ENCODE measurements around the gene WASF2. TPM values are rescaled to one million over a fixed set of nuclear protein-coding genes. Genes with fewer than 3 reads are reported as not detected.

WASF2 gene
- total RNA-seq, 1 donor from 2014 or later: 25.6 TPM

- H3K27me3 ChIP-seq (ENCODE audit: control insufficient read depth in 3 of 3, insufficient read depth in 3 of 3, low read length in 3 of 3): no peaks in the 10 kb centered on the region
Measured at GRCh38 chr1:27499142-27499541, 9.2 kb upstream of the WASF2 start.

GRCh38 chr1:27496604-27497155 lies 6.7 kb upstream of the WASF2 start:
- no peak overlapping the region for H3K4me3 ChIP-seq (ENCODE audit: low read length in 3 of 3)
- H3K27ac ChIP-seq (ENCODE audit: low read depth, low read length): no peak overlapping the region
- peak overlapping the region in 1 of 3 donors; percentile 25 for H3K9ac ChIP-seq (ENCODE audit: low read depth in 1 of 3, low read length in 3 of 3)

More at GRCh38 chr1:27499142-27499541, 9.2 kb upstream of the WASF2 start:
- no peaks in the 10 kb centered on the region for H3K36me3 ChIP-seq (ENCODE audit: control insufficient read depth in 3 of 3, insufficient read depth in 3 of 3, low read length in 3 of 3)
- H3K27ac ChIP-seq (ENCODE audit: low read depth, low read length): no peak overlapping the region
- H3K4me1 ChIP-seq (ENCODE audit: control insufficient read depth in 3 of 3, insufficient read depth in 3 of 3, low read length in 3 of 3): peaks cover 11 to 13% (median 12%) of the 10 kb centered on the region in 3 donors
- no peaks in the 10 kb centered on the region for H3K9me3 ChIP-seq (ENCODE audit: control insufficient read depth in 3 of 3, low read length in 3 of 3)
- no peak overlapping the region for H3K9ac ChIP-seq (ENCODE audit: low read depth in 1 of 3, low read length in 3 of 3)
- no peak overlapping the region for H3K4me3 ChIP-seq (ENCODE audit: low read length in 3 of 3)

GRCh38 chr1:27492796-27493195 lies 2.8 kb upstream of the WASF2 start:
- peaks cover 27 to 32% (median 29%) of the 10 kb centered on the region in 3 donors for H3K4me1 ChIP-seq (ENCODE audit: control insufficient read depth in 3 of 3, insufficient read depth in 3 of 3, low read length in 3 of 3)
- H3K9ac ChIP-seq (ENCODE audit: low read depth in 1 of 3, low read length in 3 of 3): peak overlapping the region in 1 of 3 donors; percentile 70
- H3K4me3 ChIP-seq (ENCODE audit: low read length in 3 of 3): no peak overlapping the region
- H3K9me3 ChIP-seq (ENCODE audit: control insufficient read depth in 3 of 3, low read length in 3 of 3): no peaks in the 10 kb centered on the region
- H3K27ac ChIP-seq (ENCODE audit: low read depth, low read length): peak overlapping the region; percentile 99
- H3K27me3 ChIP-seq (ENCODE audit: control insufficient read depth in 3 of 3, insufficient read depth in 3 of 3, low read length in 3 of 3): no peaks in the 10 kb centered on the region
- no peaks in the 10 kb centered on the region for H3K36me3 ChIP-seq (ENCODE audit: control insufficient read depth in 3 of 3, insufficient read depth in 3 of 3, low read length in 3 of 3)

More at GRCh38 chr1:27496604-27497155, 6.7 kb upstream of the WASF2 start:
- Histone ChIP-seq H3K27me3 (ENCODE audit: control insufficient read depth in 3 of 3, insufficient read depth in 3 of 3, low read length in 3 of 3) (no peaks in the 10 kb centered on the region), H3K4me1 (ENCODE audit: control insufficient read depth in 3 of 3, insufficient read depth in 3 of 3, low read length in 3 of 3) (peaks cover 11 to 18% (median 14%) of the 10 kb centered on the region in 3 donors), H3K9me3 (ENCODE audit: control insufficient read depth in 3 of 3, low read length in 3 of 3) (no peaks in the 10 kb centered on the region), H3K36me3 (ENCODE audit: control insufficient read depth in 3 of 3, insufficient read depth in 3 of 3, low read length in 3 of 3) (no peaks in the 10 kb centered on the region)

GRCh38 chr1:27491748-27492700 lies 2.1 kb upstream of the WASF2 start:
- no peaks in the 10 kb centered on the region for H3K9me3 ChIP-seq (ENCODE audit: control insufficient read depth in 3 of 3, low read length in 3 of 3)
- peak overlapping the region; percentile 99 for H3K27ac ChIP-seq (ENCODE audit: low read depth, low read length)
- H3K27me3 ChIP-seq (ENCODE audit: control insufficient read depth in 3 of 3, insufficient read depth in 3 of 3, low read length in 3 of 3): no peaks in the 10 kb centered on the region
- H3K36me3 ChIP-seq (ENCODE audit: control insufficient read depth in 3 of 3, insufficient read depth in 3 of 3, low read length in 3 of 3): no peaks in the 10 kb centered on the region
- H3K4me1 ChIP-seq (ENCODE audit: control insufficient read depth in 3 of 3, insufficient read depth in 3 of 3, low read length in 3 of 3): peaks cover 27 to 30% (median 29%) of the 10 kb centered on the region in 3 donors
- peak overlapping the region; percentile 64 to 76 (median 70) for H3K9ac ChIP-seq (ENCODE audit: low read depth in 1 of 3, low read length in 3 of 3)
- peak overlapping the region in 2 of 3 donors; percentile 13 to 23 for H3K4me3 ChIP-seq (ENCODE audit: low read length in 3 of 3)

GRCh38 chr1:27489501-27489972 lies 430 bp downstream of the WASF2 start:
- H3K27ac ChIP-seq (ENCODE audit: low read depth, low read length): peak overlapping the region; percentile 99
- peaks cover 26 to 29% (median 29%) of the 10 kb centered on the region in 3 donors for H3K4me1 ChIP-seq (ENCODE audit: control insufficient read depth in 3 of 3, insufficient read depth in 3 of 3, low read length in 3 of 3)
- peak overlapping the region; percentile 91 to 99 (median 99) for H3K9ac ChIP-seq (ENCODE audit: low read depth in 1 of 3, low read length in 3 of 3)
- no peaks in the 10 kb centered on the region for H3K27me3 ChIP-seq (ENCODE audit: control insufficient read depth in 3 of 3, insufficient read depth in 3 of 3, low read length in 3 of 3)
- H3K36me3 ChIP-seq (ENCODE audit: control insufficient read depth in 3 of 3, insufficient read depth in 3 of 3, low read length in 3 of 3): no peaks in the 10 kb centered on the region
- peak overlapping the region; percentile 78 to 99 (median 84) for H3K4me3 ChIP-seq (ENCODE audit: low read length in 3 of 3)
- H3K9me3 ChIP-seq (ENCODE audit: control insufficient read depth in 3 of 3, low read length in 3 of 3): no peaks in the 10 kb centered on the region

GRCh38 chr1:27487966-27488884 lies 1.7 kb downstream of the WASF2 start:
- H3K27ac ChIP-seq (ENCODE audit: low read depth, low read length): peak overlapping the region; percentile 99
- H3K9me3 ChIP-seq (ENCODE audit: control insufficient read depth in 3 of 3, low read length in 3 of 3): no peaks in the 10 kb centered on the region
- peak overlapping the region; percentile 91 to 99 (median 99) for H3K9ac ChIP-seq (ENCODE audit: low read depth in 1 of 3, low read length in 3 of 3)
- peaks cover 29 to 38% (median 33%) of the 10 kb centered on the region in 3 donors for H3K4me1 ChIP-seq (ENCODE audit: control insufficient read depth in 3 of 3, insufficient read depth in 3 of 3, low read length in 3 of 3)
- no peaks in the 10 kb centered on the region for H3K27me3 ChIP-seq (ENCODE audit: control insufficient read depth in 3 of 3, insufficient read depth in 3 of 3, low read length in 3 of 3)
- H3K36me3 ChIP-seq (ENCODE audit: control insufficient read depth in 3 of 3, insufficient read depth in 3 of 3, low read length in 3 of 3): no peaks in the 10 kb centered on the region
- peak overlapping the region; percentile 78 to 99 (median 84) for H3K4me3 ChIP-seq (ENCODE audit: low read length in 3 of 3)

GRCh38 chr1:27485363-27485762 lies 4.6 kb downstream of the WASF2 start:
- Histone ChIP-seq H3K36me3 (ENCODE audit: control insufficient read depth in 3 of 3, insufficient read depth in 3 of 3, low read length in 3 of 3) (no peaks in the 10 kb centered on the region), H3K9me3 (ENCODE audit: control insufficient read depth in 3 of 3, low read length in 3 of 3) (no peaks in the 10 kb centered on the region), H3K4me1 (ENCODE audit: control insufficient read depth in 3 of 3, insufficient read depth in 3 of 3, low read length in 3 of 3) (peaks cover 19 to 37% (median 24%) of the 10 kb centered on the region in 3 donors), H3K9ac (ENCODE audit: low read depth in 1 of 3, low read length in 3 of 3) (no peak overlapping the region), H3K4me3 (ENCODE audit: low read length in 3 of 3) (no peak overlapping the region), H3K27ac (ENCODE audit: low read depth, low read length) (no peak overlapping the region), H3K27me3 (ENCODE audit: control insufficient read depth in 3 of 3, insufficient read depth in 3 of 3, low read length in 3 of 3) (no peaks in the 10 kb centered on the region)

GRCh38 chr1:27483659-27484058 lies 6.3 kb downstream of the WASF2 start:
- Histone ChIP-seq H3K9ac (ENCODE audit: low read depth in 1 of 3, low read length in 3 of 3) (peak overlapping the region in 1 of 3 donors; percentile 20), H3K36me3 (ENCODE audit: control insufficient read depth in 3 of 3, insufficient read depth in 3 of 3, low read length in 3 of 3) (no peaks in the 10 kb centered on the region), H3K4me3 (ENCODE audit: low read length in 3 of 3) (no peak overlapping the region), H3K27me3 (ENCODE audit: control insufficient read depth in 3 of 3, insufficient read depth in 3 of 3, low read length in 3 of 3) (no peaks in the 10 kb centered on the region), H3K9me3 (ENCODE audit: control insufficient read depth in 3 of 3, low read length in 3 of 3) (no peaks in the 10 kb centered on the region), H3K27ac (ENCODE audit: low read depth, low read length) (no peak overlapping the region), H3K4me1 (ENCODE audit: control insufficient read depth in 3 of 3, insufficient read depth in 3 of 3, low read length in 3 of 3) (peaks cover 19 to 29% (median 20%) of the 10 kb centered on the region in 3 donors)

GRCh38 chr1:27481994-27482620 lies 7.9 kb downstream of the WASF2 start:
- H3K36me3 ChIP-seq (ENCODE audit: control insufficient read depth in 3 of 3, insufficient read depth in 3 of 3, low read length in 3 of 3): no peaks in the 10 kb centered on the region
- no peaks in the 10 kb centered on the region for H3K27me3 ChIP-seq (ENCODE audit: control insufficient read depth in 3 of 3, insufficient read depth in 3 of 3, low read length in 3 of 3)
- no peak overlapping the region for H3K9ac ChIP-seq (ENCODE audit: low read depth in 1 of 3, low read length in 3 of 3)
- no peak overlapping the region for H3K4me3 ChIP-seq (ENCODE audit: low read length in 3 of 3)
- peaks cover 11 to 24% (median 14%) of the 10 kb centered on the region in 3 donors for H3K4me1 ChIP-seq (ENCODE audit: control insufficient read depth in 3 of 3, insufficient read depth in 3 of 3, low read length in 3 of 3)
- no peak overlapping the region for H3K27ac ChIP-seq (ENCODE audit: low read depth, low read length)
- H3K9me3 ChIP-seq (ENCODE audit: control insufficient read depth in 3 of 3, low read length in 3 of 3): no peaks in the 10 kb centered on the region

Measured in skeletal muscle tissue (tissue), 4 donors.